T-cell (primary cell): ENCODE measurements around the gene NFU1. TPM values are rescaled to one million over a fixed set of nuclear protein-coding genes. Genes with fewer than 3 reads are reported as not detected.
A peak's percentile ranks its signal among the peaks of the same experiment; 100 is the strongest.
"Not testable (repeated sequence)": the region's sequence is repeated elsewhere in the genome, so short reads cannot be mapped to it uniquely, and the experiment has no call there.

Source experiments
- ATAC-seq, 4 experiments: fragments of 200-7000 bp in 3 of 4; fragments of 150-1000 bp in 1 of 4; cut with Tn5 transposase; replicated peaks in 1 of 4; 1 replicate in 3 of 4; 2 replicates in 1 of 4; pipeline ENCODE4 v1.10.0; 2021; ENCODE audit warnings: moderate library complexity in 3 of 4, mild to moderate bottlenecking in 2 of 4, moderate number of reproducible peaks in 1 of 4
- CTCF ChIA-PET, 2 donors: fragments of 300-600 bp; sonication (Branson Sonifier 250); formaldehyde crosslinking; loops; one replicate each; lab custom pipeline; 2022; ENCODE audit warnings: antibody characterized with exemption in 2 of 2; lab: Charles Lee
- POLR2A ChIA-PET, 2 donors: fragments of 300-600 bp; sonication (Branson Sonifier 250); formaldehyde crosslinking; loops; one replicate each; lab custom pipeline; 2022; ENCODE audit warnings: antibody characterized with exemption in 2 of 2; lab: Charles Lee
- DNase-seq, 35 experiments: peaks; one replicate each; pipeline versions ENCODE4 v3.0.0 to v3.0.0-alpha.2; 2013 to 2023
- H3K27ac ChIP-seq: one replicate; pipeline ENCODE4 v1.5.1; 2013; ENCODE audit warnings: low read length
- H3K27me3 ChIP-seq, 2 experiments: replicated peaks in 1 of 2; 1 replicate in 1 of 2; 2 replicates in 1 of 2; pipeline versions ENCODE4 v1.6.1 to v1.7.0; 2013; ENCODE audit warnings: low read length in 1 of 2, mixed read lengths in 1 of 2; ENCODE audit not compliant: control insufficient read depth in 2 of 2, insufficient read depth in 2 of 2; ENCODE audit errors: extremely low read depth in 1 of 2
- H3K36me3 ChIP-seq, 2 donors: 1 replicate in 1 of 2; 2 replicates in 1 of 2; pipeline versions ENCODE4 v1.6.1 to v1.7.0; 2013; ENCODE audit warnings: low read length in 1 of 2; ENCODE audit not compliant: control insufficient read depth in 2 of 2, insufficient read depth in 1 of 2; ENCODE audit errors: extremely low read depth in 1 of 2
- H3K4me1 ChIP-seq, 2 experiments: 1 replicate in 1 of 2; 2 replicates in 1 of 2; pipeline versions ENCODE4 v1.6.1 to v1.7.0; 2013; ENCODE audit warnings: low read length in 2 of 2, mixed read lengths in 1 of 2; ENCODE audit not compliant: insufficient read depth in 2 of 2, control insufficient read depth in 1 of 2; ENCODE audit errors: extremely low read depth in 1 of 2
- H3K4me3 ChIP-seq, 2 donors: 1 replicate in 1 of 2; 2 replicates in 1 of 2; pipeline versions ENCODE4 v1.5.1 to v1.7.0; 2013; ENCODE audit warnings: mild to moderate bottlenecking in 2 of 2, low read length in 1 of 2, moderate library complexity in 1 of 2; ENCODE audit not compliant: control insufficient read depth in 1 of 2; ENCODE audit errors: extremely low read depth in 1 of 2
- H3K9me3 ChIP-seq: 2 replicates; pipeline ENCODE4 v1.7.0; 2013
- H3K27ac Mint-ChIP-seq, 2 donors: one replicate each; pipeline ENCODE4 v1.8.0; 2020 to 2021; ENCODE audit warnings: mild to moderate bottlenecking in 2 of 2, mixed read lengths in 2 of 2
- H3K27me3 Mint-ChIP-seq, 2 donors: one replicate each; pipeline ENCODE4 v1.8.0; 2021 to 2022; ENCODE audit warnings: mixed read lengths in 2 of 2
- H3K36me3 Mint-ChIP-seq: one replicate; pipeline ENCODE4 v1.8.0; 2021; ENCODE audit warnings: mixed read lengths
- H3K4me1 Mint-ChIP-seq, 3 donors: one replicate each; pipeline ENCODE4 v1.8.0; 2020 to 2022; ENCODE audit warnings: mixed read lengths in 3 of 3, mild to moderate bottlenecking in 1 of 3
- H3K4me3 Mint-ChIP-seq, 3 donors: one replicate each; pipeline ENCODE4 v1.8.0; 2020 to 2022; ENCODE audit warnings: mild to moderate bottlenecking in 3 of 3, mixed read lengths in 3 of 3, moderate library complexity in 3 of 3
- H3K9me3 Mint-ChIP-seq, 3 donors: one replicate each; pipeline ENCODE4 v1.8.0; 2020 to 2022; ENCODE audit warnings: mixed read lengths in 3 of 3
- WGBS: methylation state at CpG from one replicate; pipeline ENCODE4 v1.1.5; 2013; ENCODE audit warnings: missing lambda C conversion rate; ENCODE audit not compliant: insufficient coverage; 5-methylcytosine and 5-hydroxymethylcytosine counted together
- total RNA-seq, 35 experiments: library from RNA in 6 of 35; stranded (reverse) in 6 of 35; fragments of 120-200 nt in 1 of 35; gene quantifications; one replicate each; pipeline versions ENCODE4 v1.2.1 to v1.2.4 and lab custom pipeline; 2013 to 2026

NFU1 gene
- total RNA-seq, 5 donors from 2014 or later (not counting 1 experiment from before 2014, with no cell fraction given): 20.6 to 31.9 (median 22.5) TPM

DNA sequence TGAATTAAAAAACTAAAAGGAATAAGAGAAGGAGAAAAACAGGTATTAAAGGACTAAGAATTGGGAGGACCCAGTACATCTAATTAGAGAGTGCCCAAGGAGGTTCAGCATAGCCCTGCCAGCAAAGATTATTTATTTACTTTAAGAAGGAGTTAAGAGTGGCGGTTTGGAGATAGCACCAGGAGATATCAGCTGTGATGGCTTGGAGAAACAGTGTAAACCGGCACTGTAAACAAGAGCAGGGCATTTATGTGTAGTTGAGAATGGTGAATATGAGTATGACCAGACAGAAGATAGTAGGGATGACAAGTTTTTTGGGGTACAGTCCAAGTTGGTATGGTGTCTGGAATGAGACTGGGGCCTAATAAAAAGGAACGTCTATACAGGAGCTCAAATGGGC, 6.4 kb upstream of the NFU1 start:
- DNase-seq, H3K27me3 Mint-ChIP-seq, CTCF ChIA-PET, H3K27me3 ChIP-seq, H3K27ac ChIP-seq, H3K4me1 ChIP-seq, H3K4me3 ChIP-seq, H3K9me3 Mint-ChIP-seq, ATAC-seq, H3K4me1 Mint-ChIP-seq, H3K9me3 ChIP-seq, H3K36me3 ChIP-seq, H3K27ac Mint-ChIP-seq, H3K4me3 Mint-ChIP-seq: not testable (repeated sequence)
- WGBS: 94% methylated on average over 2 of the region's 3 CpGs
- POLR2A ChIA-PET: interaction anchor here in 1 of 2 donors (1.1 kb wide), 1 partner anchor 67 kb away, joined by 3 read pairs; no protein-coding TSS in a partner anchor
- peaks cover 25% of the 10 kb centered on the region for H3K36me3 Mint-ChIP-seq

DNA sequence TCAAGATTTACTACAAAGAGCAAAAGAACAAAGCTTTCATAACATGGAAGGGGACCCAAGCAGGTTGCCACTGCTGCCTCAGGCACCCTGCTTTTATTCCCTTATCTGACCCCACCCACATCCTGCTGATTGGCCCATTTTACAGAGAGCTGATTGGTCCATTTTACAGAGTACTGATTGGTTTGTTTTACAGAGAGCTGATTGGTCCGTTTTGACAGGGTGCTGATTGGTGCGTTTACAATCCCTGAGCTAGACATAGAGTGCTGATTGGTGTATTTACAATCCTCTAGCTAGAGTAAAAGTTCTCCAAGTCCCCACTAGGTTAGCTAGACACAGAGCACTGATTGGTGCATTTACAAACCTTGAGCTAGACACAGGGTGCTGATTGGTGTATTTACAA, 2.3 kb upstream of the NFU1 start:
- H3K27me3 ChIP-seq, H3K9me3 ChIP-seq, H3K36me3 ChIP-seq, H3K4me3 ChIP-seq, H3K9me3 Mint-ChIP-seq, ATAC-seq, H3K27me3 Mint-ChIP-seq, H3K27ac ChIP-seq: not testable (repeated sequence)
- peak overlapping the region in 2 of 3 donors; percentile 7 to 83 for H3K4me3 Mint-ChIP-seq
- H3K4me1 ChIP-seq: peaks cover 11 to 25% of the 10 kb centered on the region in 2 experiments
- ChIA-PET POLR2A (interaction anchor here in 1 of 2 donors (0.6 kb wide), 1 partner anchor 535 kb away, joined by 3 read pairs; no protein-coding TSS in a partner anchor), CTCF (interaction anchor here in 1 of 2 donors (0.8 to 1.2 kb wide), 2 partner anchors 20 to 44 kb away, joined by 3 read pairs; no protein-coding TSS in a partner anchor)
- peaks cover 12% of the 10 kb centered on the region for H3K36me3 Mint-ChIP-seq
- DNase-seq: peak in 7 of 35 experiments; percentile 1 to 40 (median 9)
- H3K4me1 Mint-ChIP-seq: peaks cover 35 to 38% (median 37%) of the 10 kb centered on the region in 3 donors
- whole genome bisulfite sequencing: no CpG with 5 or more reads among the region's 2 CpGs
- H3K27ac Mint-ChIP-seq: peak overlapping the region; percentile 45 to 52

DNA sequence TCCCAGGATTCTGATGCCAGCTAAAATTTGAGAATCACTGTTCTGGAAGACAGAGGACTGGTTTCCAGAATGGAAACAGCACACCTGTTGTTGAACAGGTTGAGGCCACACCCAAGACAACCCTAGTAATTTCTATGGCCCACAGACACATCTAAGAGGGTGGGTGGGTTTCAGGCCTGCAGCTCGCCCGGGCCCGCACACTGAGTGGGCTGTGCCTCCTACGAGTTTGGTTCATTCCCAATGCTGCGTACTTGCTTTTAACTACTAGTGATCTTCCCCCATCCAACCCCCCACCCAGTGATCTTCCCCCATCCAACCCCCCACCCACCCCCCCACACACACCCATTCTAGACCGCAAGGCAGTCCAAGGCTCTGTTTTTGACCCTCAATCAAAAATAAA, 1.3 kb upstream of the NFU1 start:
- peaks cover 39 to 44% (median 43%) of the 10 kb centered on the region in 3 donors for H3K4me1 Mint-ChIP-seq
- no peaks in the 10 kb centered on the region for H3K27me3 Mint-ChIP-seq
- H3K36me3 Mint-ChIP-seq: peaks cover 12% of the 10 kb centered on the region
- no CpG with 5 or more reads among the region's 6 CpGs for WGBS
- H3K4me3 ChIP-seq: no peak overlapping the region
- H3K27me3 ChIP-seq: no peaks in the 10 kb centered on the region
- H3K9me3 ChIP-seq: no peaks in the 10 kb centered on the region
- no peaks in the 10 kb centered on the region for H3K36me3 ChIP-seq
- DNase-seq (no peak), ATAC-seq (no peak)
- H3K9me3 Mint-ChIP-seq: peaks cover 0 to 5% (median 0%) of the 10 kb centered on the region in 3 donors
- CTCF ChIA-PET: interaction anchor here in 1 of 2 donors (0.6 kb wide), 1 partner anchor 226 kb away, joined by 3 read pairs; no protein-coding TSS in a partner anchor
- peak overlapping the region; percentile 50 to 96 (median 83) for H3K4me3 Mint-ChIP-seq
- H3K27ac ChIP-seq: peak overlapping the region; percentile 95
- POLR2A ChIA-PET: no interaction called here
- peak overlapping the region; percentile 98 to 99 for H3K27ac Mint-ChIP-seq
- H3K4me1 ChIP-seq: peaks cover 11 to 25% of the 10 kb centered on the region in 2 experiments

DNA sequence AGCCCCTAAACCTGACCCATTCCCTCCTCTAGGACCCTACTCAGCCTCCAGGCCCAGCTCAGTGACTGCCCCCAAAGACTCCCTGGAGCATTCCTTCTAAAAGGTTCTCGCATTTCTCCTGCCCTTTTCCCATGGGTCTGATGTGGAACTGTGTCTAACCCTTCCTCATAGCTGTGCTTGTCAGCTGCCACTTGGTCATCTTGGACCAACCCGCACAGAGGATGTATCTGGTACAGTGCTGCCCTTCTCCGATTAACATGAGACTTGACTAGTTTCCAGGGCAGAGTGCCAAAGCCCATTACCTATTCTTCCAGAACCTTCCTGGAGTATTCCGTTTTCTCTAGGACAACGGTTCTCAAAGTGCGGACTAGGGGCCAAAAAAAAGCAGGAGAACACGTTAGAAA, 518 bp upstream of the NFU1 start:
- Histone ChIP-seq H3K4me1 (peaks cover 11 to 27% of the 10 kb centered on the region in 2 experiments), H3K27ac (peak overlapping the region; percentile 95), H3K9me3 (no peaks in the 10 kb centered on the region), H3K36me3 (no peaks in the 10 kb centered on the region), H3K4me3 (peak overlapping the region; percentile 79 to 83), H3K27me3 (no peaks in the 10 kb centered on the region)
- Mint-ChIP-seq H3K4me1 (peaks cover 39 to 44% (median 44%) of the 10 kb centered on the region in 3 donors), H3K27ac (peak overlapping the region; percentile 98 to 99), H3K4me3 (peak overlapping the region; percentile 83 to 97 (median 96)), H3K9me3 (peaks cover 0 to 5% (median 0%) of the 10 kb centered on the region in 3 donors), H3K27me3 (no peaks in the 10 kb centered on the region), H3K36me3 (peaks cover 9% of the 10 kb centered on the region)
- ATAC-seq (peak in 1 of 4 experiments; percentile 2), DNase-seq (no peak)
- POLR2A ChIA-PET: interaction anchor here (0.5 to 1.8 kb wide), 10 partner anchors 10 to 866 kb away, joined by 3 to 11 read pairs (median 4); no protein-coding TSS in a partner anchor
- CTCF ChIA-PET: interaction anchor here (0.5 to 1.9 kb wide), 16 partner anchors 21 to 753 kb away, joined by 3 to 12 read pairs (median 3); partner anchors contain the start of genes C2orf42 (in 1 of the 2) and MXD1 (in 1 of the 2)
- 77% methylated on average over 3 of the region's 7 CpGs for WGBS

GRCh38 chr2:69436596-69436937, 668 bp downstream of the NFU1 start:
- peak overlapping the region; percentile 79 to 83 for H3K4me3 ChIP-seq
- H3K4me1 ChIP-seq: peaks cover 11 to 28% of the 10 kb centered on the region in 2 experiments
- 0% methylated on average over 2 of the region's 5 CpGs for WGBS
- Mint-ChIP-seq H3K9me3 (peaks cover 0 to 5% (median 0%) of the 10 kb centered on the region in 3 donors), H3K36me3 (peaks cover 9% of the 10 kb centered on the region), H3K4me1 (peaks cover 44 to 47% (median 47%) of the 10 kb centered on the region in 3 donors), H3K4me3 (peak overlapping the region; percentile 83 to 97 (median 96)), H3K27me3 (no peaks in the 10 kb centered on the region), H3K27ac (peak overlapping the region; percentile 98 to 99)
- no peaks in the 10 kb centered on the region for H3K9me3 ChIP-seq
- ChIA-PET CTCF (interaction anchor here (0.6 to 1.9 kb wide), 14 partner anchors 26 to 635 kb away, joined by 3 to 12 read pairs (median 4); partner anchors contain the start of genes AAK1 (in 1 of the 2) and MXD1 (in 1 of the 2)), POLR2A (interaction anchor here (0.6 to 1.8 kb wide), 8 partner anchors 19 to 288 kb away, joined by 3 to 11 read pairs (median 4); no protein-coding TSS in a partner anchor)
- peak overlapping the region; percentile 95 for H3K27ac ChIP-seq
- H3K27me3 ChIP-seq: no peaks in the 10 kb centered on the region
- peak; percentile 3 to 13 (median 8) for ATAC-seq
- H3K36me3 ChIP-seq: no peaks in the 10 kb centered on the region
- peak in 3 of 35 experiments; percentile 1 to 9 (median 4) for DNase-seq

- ChIA-PET CTCF (no interaction called here), POLR2A (no interaction called here)
- Mint-ChIP-seq H3K27me3 (no peaks in the 10 kb centered on the region), H3K4me3 (peak overlapping the region in 2 of 3 donors; percentile 4 to 56), H3K4me1 (peaks cover 44 to 49% (median 47%) of the 10 kb centered on the region in 3 donors), H3K36me3 (peaks cover 10% of the 10 kb centered on the region), H3K27ac (peak overlapping the region in 1 of 2 donors; percentile 50), H3K9me3 (peaks cover 0 to 5% (median 0%) of the 10 kb centered on the region in 3 donors)
- Histone ChIP-seq H3K36me3 (peaks cover 0 to 14% of the 10 kb centered on the region in 2 donors), H3K9me3 (no peaks in the 10 kb centered on the region), H3K4me3 (no peak overlapping the region), H3K27ac (no peak overlapping the region), H3K4me1 (peaks cover 11 to 28% of the 10 kb centered on the region in 2 experiments), H3K27me3 (no peaks in the 10 kb centered on the region)
- no peak for DNase-seq
- 90% methylated on average over 2 of the region's 5 CpGs for WGBS
- no peak for ATAC-seq
These were observed 2.5 kb downstream of the NFU1 start for GRCh38 chr2:69434753-69435152.
